ENCODE measurements around the gene HRAS.

The HRAS gene

GRCh38 chr11:553083-553987 lies 18.0 kb upstream of the HRAS start:
- no peak for TF ChIP-seq CTCF (IDR thresholded peaks at IDR 0.05; ENCODE audit: low read depth, low read length)
- no peak for DNase-seq (ENCODE audit: low read depth, low spot score)
- no peak overlapping the region for H3K4me3 ChIP-seq (ENCODE audit: low read depth, low read length)
- in situ Hi-C loops (cut with HindIII; ENCODE audit: low sequenced_read_pairs) = no loop called here

GRCh38 chr11:551596-551995 lies 16.2 kb upstream of the HRAS start:
- in situ Hi-C loops (cut with HindIII; ENCODE audit: low sequenced_read_pairs) = no loop called here
- no peak for TF ChIP-seq CTCF (IDR thresholded peaks at IDR 0.05; ENCODE audit: low read depth, low read length)
- no peak for DNase-seq (ENCODE audit: low read depth, low spot score)
- H3K4me3 ChIP-seq (ENCODE audit: low read depth, low read length) = no peak overlapping the region

- DNase-seq (ENCODE audit: low read depth, low spot score) = no peak
- no peak for TF ChIP-seq CTCF (IDR thresholded peaks at IDR 0.05; ENCODE audit: low read depth, low read length)
- no peak overlapping the region for H3K4me3 ChIP-seq (ENCODE audit: low read depth, low read length)
- in situ Hi-C loops (cut with HindIII; ENCODE audit: low sequenced_read_pairs) = no loop called here
Measured at GRCh38 chr11:551131-551530, 15.8 kb upstream of the HRAS start.

- H3K4me3 ChIP-seq (ENCODE audit: low read depth, low read length) = no peak overlapping the region
- no peak for TF ChIP-seq CTCF (IDR thresholded peaks at IDR 0.05; ENCODE audit: low read depth, low read length)
- DNase-seq (ENCODE audit: low read depth, low spot score) = no peak
- in situ Hi-C loops (cut with HindIII; ENCODE audit: low sequenced_read_pairs) = no loop called here
Measured at GRCh38 chr11:550746-551085, 15.3 kb upstream of the HRAS start.

- no peak overlapping the region for H3K4me3 ChIP-seq (ENCODE audit: low read depth, low read length)
- no peak for TF ChIP-seq CTCF (IDR thresholded peaks at IDR 0.05; ENCODE audit: low read depth, low read length)
- no peak for DNase-seq (ENCODE audit: low read depth, low spot score)
- in situ Hi-C loops (cut with HindIII; ENCODE audit: low sequenced_read_pairs) = no loop called here
Measured at GRCh38 chr11:550021-550745, 14.8 kb upstream of the HRAS start.

GRCh38 chr11:548700-549603 lies 13.6 kb upstream of the HRAS start:
- in situ Hi-C loops (cut with HindIII; ENCODE audit: low sequenced_read_pairs) = no loop called here
- no peak for TF ChIP-seq CTCF (IDR thresholded peaks at IDR 0.05; ENCODE audit: low read depth, low read length)
- DNase-seq (ENCODE audit: low read depth, low spot score) = no peak
- H3K4me3 ChIP-seq (ENCODE audit: low read depth, low read length) = no peak overlapping the region
